SK-N-SH (cell line): ENCODE results near the gene PHLDB2. TPM values are rescaled to one million over a fixed set of nuclear protein-coding genes. Genes with fewer than 3 reads are reported as not detected.

ENCODE experiments used
- CTCF ChIA-PET: fragments of 300-600, 350-600 bp; formaldehyde crosslinking; extraction: SDS; loops from one replicate; lab custom pipeline; 2021; lab: Yijun Ruan, JAX
- POLR2A ChIA-PET: fragments of 350-600 bp; sonication (Branson Sonifier 250); formaldehyde crosslinking; extraction: SDS; loops from one replicate; lab custom pipeline; 2020; ENCODE audit warnings: antibody characterized with exemption, inconsistent platforms; lab: Yijun Ruan, JAX
- DNase-seq: peaks from one replicate; pipeline ENCODE4 v3.0.0; 2012
- H2AFZ ChIP-seq: fragments of 200-600 bp; sonication (generic); 2 replicates; pipeline ENCODE4 v1.8.1; 2016; ENCODE audit warnings: antibody characterized with exemption, mild to moderate bottlenecking, low read depth
- H3F3A ChIP-seq: fragments of 200-600 bp; sonication (generic); replicated peaks from 2 replicates; pipeline ENCODE3; 2016; ENCODE audit warnings: antibody characterized with exemption, mild to moderate bottlenecking; ENCODE audit not compliant: insufficient read depth
- H3K27ac ChIP-seq, 2 experiments: fragments of 200-500 bp in 1 of 2; fragments of 200-600 bp in 1 of 2; sonication (Bioruptor generic) in 1 of 2; sonication (generic), shearing (Covaris generic) in 1 of 2; 2 replicates each; pipeline versions ENCODE4 v1.5.1 to v1.6.1; 2014 to 2016; ENCODE audit warnings: low read depth in 2 of 2, inconsistent platforms in 1 of 2, low read length in 1 of 2, mild to moderate bottlenecking in 1 of 2, mixed read lengths in 1 of 2
- H3K27me3 ChIP-seq: fragments of 200-600 bp; sonication (generic), shearing (Covaris generic); 2 replicates; pipeline ENCODE4 v1.6.1; 2016; ENCODE audit warnings: mixed run types; ENCODE audit not compliant: insufficient read depth
- H3K36me3 ChIP-seq, 2 experiments: fragments of 200-500 bp in 1 of 2; fragments of 200-600 bp in 1 of 2; sonication (Bioruptor generic) in 1 of 2; sonication (generic) in 1 of 2; replicated peaks in 1 of 2; 2 replicates each; pipeline versions ENCODE3 to v1.5.1; 2014 to 2016; ENCODE audit warnings: low read length in 1 of 2, mild to moderate bottlenecking in 1 of 2; ENCODE audit not compliant: insufficient read depth in 2 of 2, control insufficient read depth in 1 of 2
- H3K4me1 ChIP-seq, 2 experiments: fragments of 200-500 bp in 1 of 2; fragments of 200-600 bp in 1 of 2; sonication (Bioruptor generic) in 1 of 2; sonication (generic), shearing (Covaris generic) in 1 of 2; 2 replicates each; pipeline versions ENCODE4 v1.5.1 to v1.6.1; 2014 to 2016; ENCODE audit warnings: low read depth in 1 of 2, low read length in 1 of 2, mixed run types in 1 of 2; ENCODE audit not compliant: insufficient read depth in 2 of 2, control insufficient read depth in 1 of 2
- H3K4me2 ChIP-seq: fragments of 200-600 bp; sonication (generic), shearing (Covaris generic); 2 replicates; pipeline ENCODE4 v1.6.1; 2017; ENCODE audit warnings: mixed run types
- H3K4me3 ChIP-seq, 2 experiments: fragments of 200-500 bp in 1 of 2; fragments of 200-600 bp in 1 of 2; sonication (Bioruptor generic) in 1 of 2; sonication (generic), shearing (Covaris generic) in 1 of 2; 2 replicates each; pipeline versions ENCODE4 v1.5.1 to v1.8.1; 2014 to 2016; ENCODE audit warnings: low read depth in 2 of 2, inconsistent platforms in 1 of 2, low read length in 1 of 2, mild to moderate bottlenecking in 1 of 2, mixed read lengths in 1 of 2, moderate library complexity in 1 of 2
- H3K79me2 ChIP-seq: fragments of 200-600 bp; sonication (generic); 2 replicates; pipeline ENCODE4 v1.8.1; 2017; ENCODE audit warnings: mild to moderate bottlenecking; ENCODE audit not compliant: insufficient read depth
- H3K9ac ChIP-seq: fragments of 200-600 bp; sonication (generic); 2 replicates; pipeline ENCODE4 v1.6.1; 2017; ENCODE audit warnings: mixed run types
- H3K9me2 ChIP-seq: fragments of 200-600 bp; sonication (generic); 2 replicates; pipeline ENCODE4 v1.6.1; 2017; ENCODE audit warnings: mixed run types
- H3K9me3 ChIP-seq: fragments of 200-600 bp; sonication (generic); 2 replicates; pipeline ENCODE4 v1.6.1; 2017; ENCODE audit warnings: mixed run types, mild to moderate bottlenecking, moderate library complexity
- H4K20me1 ChIP-seq: fragments of 200-600 bp; sonication (generic); 2 replicates; pipeline ENCODE4 v1.6.1; 2017; ENCODE audit warnings: mild to moderate bottlenecking, mixed run types; ENCODE audit not compliant: insufficient read depth
- CHD2 ChIP-seq: fragments of 150-350 bp; IDR thresholded peaks from 2 replicates; pipeline ENCODE4 v1.6.1; 2018; ENCODE audit warnings: low read length; ENCODE audit not compliant: partially characterized antibody
- ELF1 ChIP-seq: IDR thresholded peaks from 2 replicates; pipeline ENCODE4 v1.4.0; 2012
- EP300 ChIP-seq, 2 experiments: IDR thresholded peaks; 2 replicates each; pipeline versions ENCODE4 v1.4.0 to v1.6.1; 2012; ENCODE audit warnings: borderline replicate concordance in 1 of 2, low read depth in 1 of 2, low read length in 1 of 2
- EZH2phosphoT487 ChIP-seq: fragments of 200-600 bp; sonication (generic); IDR thresholded peaks from 2 replicates; pipeline ENCODE4 v1.6.1; 2017; ENCODE audit warnings: low read depth, mixed run types, mild to moderate bottlenecking, antibody characterized with exemption, moderate library complexity, borderline replicate concordance
- GABPA ChIP-seq: IDR thresholded peaks from 2 replicates; pipeline ENCODE4 v1.4.0; 2012; ENCODE audit warnings: low read depth, mild to moderate bottlenecking
- JUND ChIP-seq: IDR thresholded peaks from 2 replicates; pipeline ENCODE4 v1.4.0; 2012
- MEF2A ChIP-seq: IDR thresholded peaks from 2 replicates; pipeline ENCODE4 v1.4.0; 2012; ENCODE audit warnings: low read depth, borderline replicate concordance
- NRF1 ChIP-seq: IDR thresholded peaks from 2 replicates; pipeline ENCODE4 v1.6.1; 2012; ENCODE audit warnings: low read depth, mild to moderate bottlenecking, low read length
- POLR2AphosphoS5 ChIP-seq: IDR thresholded peaks from 2 replicates; pipeline ENCODE4 v1.6.1; 2012; ENCODE audit warnings: low read depth, low read length
- RAD21 ChIP-seq: IDR thresholded peaks from 2 replicates; pipeline ENCODE4 v1.6.1; 2012; ENCODE audit warnings: mild to moderate bottlenecking, low read length
- SIN3A ChIP-seq: IDR thresholded peaks from 2 replicates; pipeline ENCODE4 v1.6.1; 2012; ENCODE audit warnings: low read depth, mild to moderate bottlenecking, low read length, moderate library complexity, borderline replicate concordance
- SMC3 ChIP-seq: IDR thresholded peaks from 2 replicates; pipeline ENCODE4 v1.6.1; 2012; ENCODE audit warnings: low read depth, low read length, improper control_type of control experiment
- TCF12 ChIP-seq: IDR thresholded peaks from 2 replicates; pipeline ENCODE4 v1.4.0; 2012
- TEAD4 ChIP-seq: IDR thresholded peaks from 2 replicates; pipeline ENCODE4 v1.4.0; 2012; ENCODE audit warnings: mild to moderate bottlenecking, borderline replicate concordance; ENCODE audit not compliant: insufficient read depth
- YY1 ChIP-seq: IDR thresholded peaks from 2 replicates; pipeline ENCODE4 v1.4.0; 2012; ENCODE audit warnings: low read depth, mild to moderate bottlenecking
- WGBS: methylation state at CpG from one replicate; pipeline ENCODE4 v1.1.6; 2017; ENCODE audit warnings: low lambda C conversion rate; 5-methylcytosine and 5-hydroxymethylcytosine counted together
- polyA plus RNA-seq, 3 experiments: library from polyadenylated mRNA; depleted of rRNA; stranded (reverse); fragments of >200 nt; gene quantifications; 2 replicates each; pipeline ENCODE4 v1.2.3, GENCODE V29; 2012
- TF ChIP-seq, protein P1 (sequence below): IDR thresholded peaks from 2 replicates; pipeline ENCODE4; 2012
- TF ChIP-seq, protein P2 (sequence below): IDR thresholded peaks from 2 replicates; pipeline ENCODE4 v1.6.1; 2012; ENCODE audit warnings: mild to moderate bottlenecking, low read depth, low read length, moderate library complexity
- TF ChIP-seq, protein P3 (sequence below): IDR thresholded peaks from 2 replicates; pipeline ENCODE4 v1.4.0; 2012; ENCODE audit warnings: low read depth, borderline replicate concordance
- TF ChIP-seq, protein P4 (sequence below): fragments of 150-350 bp; IDR thresholded peaks from 2 replicates; pipeline ENCODE4 v1.6.1; 2016; ENCODE audit warnings: mild to moderate bottlenecking, low read depth, low read length
- TF ChIP-seq, protein P5 (sequence below): IDR thresholded peaks from 2 replicates; pipeline ENCODE4 v1.4.0; 2012; ENCODE audit warnings: low read depth

Gene PHLDB2
- polyA plus RNA-seq, 1 of the 3 experiments (the other 2 are of a cell fraction), result 18.0 TPM

DNA sequence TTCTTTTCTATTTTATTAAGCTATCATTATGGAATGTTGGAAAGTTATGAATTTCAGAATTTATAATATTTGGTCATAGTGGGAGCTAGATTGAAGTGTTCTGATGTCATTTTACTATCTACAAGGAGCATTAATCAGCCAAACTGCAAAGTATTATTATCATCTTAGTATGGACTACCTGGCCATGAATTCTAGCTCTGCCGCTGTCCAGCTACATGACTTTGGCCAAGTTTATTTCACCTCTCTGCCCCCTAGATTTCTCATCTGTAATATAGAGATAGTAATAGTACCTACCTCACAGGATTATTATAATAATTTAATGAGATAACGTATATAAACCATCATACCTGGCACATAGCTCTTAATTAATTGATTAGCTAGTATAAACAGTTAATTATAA lies 92.0 kb downstream of the PHLDB2 start:
- TF ChIP-seq SIN3A (no peak), SMC3 (no peak), TCF12 (no peak)
- TF ChIP-seq, protein P1, sequence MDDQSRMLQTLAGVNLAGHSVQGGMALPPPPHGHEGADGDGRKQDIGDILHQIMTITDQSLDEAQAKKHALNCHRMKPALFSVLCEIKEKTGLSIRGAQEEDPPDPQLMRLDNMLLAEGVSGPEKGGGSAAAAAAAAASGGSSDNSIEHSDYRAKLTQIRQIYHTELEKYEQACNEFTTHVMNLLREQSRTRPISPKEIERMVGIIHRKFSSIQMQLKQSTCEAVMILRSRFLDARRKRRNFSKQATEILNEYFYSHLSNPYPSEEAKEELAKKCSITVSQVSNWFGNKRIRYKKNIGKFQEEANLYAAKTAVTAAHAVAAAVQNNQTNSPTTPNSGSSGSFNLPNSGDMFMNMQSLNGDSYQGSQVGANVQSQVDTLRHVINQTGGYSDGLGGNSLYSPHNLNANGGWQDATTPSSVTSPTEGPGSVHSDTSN, result no peak
- TF ChIP-seq, protein P2, sequence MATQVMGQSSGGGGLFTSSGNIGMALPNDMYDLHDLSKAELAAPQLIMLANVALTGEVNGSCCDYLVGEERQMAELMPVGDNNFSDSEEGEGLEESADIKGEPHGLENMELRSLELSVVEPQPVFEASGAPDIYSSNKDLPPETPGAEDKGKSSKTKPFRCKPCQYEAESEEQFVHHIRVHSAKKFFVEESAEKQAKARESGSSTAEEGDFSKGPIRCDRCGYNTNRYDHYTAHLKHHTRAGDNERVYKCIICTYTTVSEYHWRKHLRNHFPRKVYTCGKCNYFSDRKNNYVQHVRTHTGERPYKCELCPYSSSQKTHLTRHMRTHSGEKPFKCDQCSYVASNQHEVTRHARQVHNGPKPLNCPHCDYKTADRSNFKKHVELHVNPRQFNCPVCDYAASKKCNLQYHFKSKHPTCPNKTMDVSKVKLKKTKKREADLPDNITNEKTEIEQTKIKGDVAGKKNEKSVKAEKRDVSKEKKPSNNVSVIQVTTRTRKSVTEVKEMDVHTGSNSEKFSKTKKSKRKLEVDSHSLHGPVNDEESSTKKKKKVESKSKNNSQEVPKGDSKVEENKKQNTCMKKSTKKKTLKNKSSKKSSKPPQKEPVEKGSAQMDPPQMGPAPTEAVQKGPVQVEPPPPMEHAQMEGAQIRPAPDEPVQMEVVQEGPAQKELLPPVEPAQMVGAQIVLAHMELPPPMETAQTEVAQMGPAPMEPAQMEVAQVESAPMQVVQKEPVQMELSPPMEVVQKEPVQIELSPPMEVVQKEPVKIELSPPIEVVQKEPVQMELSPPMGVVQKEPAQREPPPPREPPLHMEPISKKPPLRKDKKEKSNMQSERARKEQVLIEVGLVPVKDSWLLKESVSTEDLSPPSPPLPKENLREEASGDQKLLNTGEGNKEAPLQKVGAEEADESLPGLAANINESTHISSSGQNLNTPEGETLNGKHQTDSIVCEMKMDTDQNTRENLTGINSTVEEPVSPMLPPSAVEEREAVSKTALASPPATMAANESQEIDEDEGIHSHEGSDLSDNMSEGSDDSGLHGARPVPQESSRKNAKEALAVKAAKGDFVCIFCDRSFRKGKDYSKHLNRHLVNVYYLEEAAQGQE, result peak; percentile 63; the same call in 1 of the 2 replicates
- TF ChIP-seq, all 33 proteins: peak for 1
- peaks cover 27 to 65% of the 10 kb centered on the region in 2 experiments for H3K36me3 ChIP-seq
- no peak overlapping the region for H3K4me3 ChIP-seq
- H3K4me1 ChIP-seq, result peaks cover 9 to 18% of the 10 kb centered on the region in 2 experiments; a peak in 2 of 4 replicates
- no peak overlapping the region for H3K27ac ChIP-seq
- H3K27me3 ChIP-seq, result no peaks in the 10 kb centered on the region
- H3K79me2 ChIP-seq, result peaks cover 9% of the 10 kb centered on the region
- H3K4me2 ChIP-seq, result no peak overlapping the region
- no peaks in the 10 kb centered on the region for H3K9me3 ChIP-seq
- H3K9ac ChIP-seq, result no peak overlapping the region
- H4K20me1 ChIP-seq, result no peaks in the 10 kb centered on the region
- no peak for DNase-seq
- H2AFZ ChIP-seq, result no peak overlapping the region
- ChIA-PET POLR2A (no interaction called here), CTCF (interaction anchor here (0.9 to 2.5 kb wide), 4 partner anchors 17 to 236 kb away, joined by 3 to 10 read pairs (median 4); no protein-coding TSS in a partner anchor)
- no peaks in the 10 kb centered on the region for H3K9me2 ChIP-seq
- peaks cover 16% of the 10 kb centered on the region for H3F3A ChIP-seq
- 95% methylated on average over 2 of the region's 2 CpGs for WGBS

DNA sequence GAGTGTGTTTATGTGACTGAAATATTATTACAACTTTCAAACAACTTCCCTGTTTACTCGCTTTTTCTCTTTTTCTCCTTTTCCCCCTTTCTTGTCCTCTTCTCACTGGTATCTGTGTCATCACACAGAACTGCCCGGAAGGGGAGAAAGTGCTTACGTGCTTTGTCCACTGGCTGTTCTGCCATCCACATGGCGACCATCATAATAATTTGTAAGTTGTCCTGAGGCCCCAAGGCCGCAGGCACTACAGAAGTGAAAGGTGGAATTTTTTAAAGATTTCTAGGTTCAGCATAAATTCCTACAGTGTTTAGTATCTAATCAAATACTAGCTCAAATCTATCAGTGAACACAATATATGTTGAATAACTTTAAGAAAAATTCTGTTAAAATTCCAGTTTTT lies 93.0 kb downstream of the PHLDB2 start:
- peaks cover 9 to 14% of the 10 kb centered on the region in 2 experiments; a peak in 3 of 4 replicates for H3K4me1 ChIP-seq
- 96% methylated on average over 5 of the region's 5 CpGs for WGBS
- no peak for DNase-seq
- peaks cover 16% of the 10 kb centered on the region for H3F3A ChIP-seq
- no peaks in the 10 kb centered on the region for H3K27me3 ChIP-seq
- H3K9me2 ChIP-seq, result no peaks in the 10 kb centered on the region
- no peaks in the 10 kb centered on the region for H4K20me1 ChIP-seq
- no peaks in the 10 kb centered on the region for H3K9me3 ChIP-seq
- H3K4me3 ChIP-seq, result no peak overlapping the region
- POLR2A ChIA-PET, result no interaction called here
- no peak overlapping the region for H3K9ac ChIP-seq
- no peak overlapping the region for H3K27ac ChIP-seq
- no peak overlapping the region for H3K4me2 ChIP-seq
- H3K79me2 ChIP-seq, result peaks cover 9% of the 10 kb centered on the region
- no peak overlapping the region for H2AFZ ChIP-seq
- CTCF ChIA-PET, result no interaction called here
- peaks cover 29 to 75% of the 10 kb centered on the region in 2 experiments for H3K36me3 ChIP-seq
- TF ChIP-seq, protein P3, sequence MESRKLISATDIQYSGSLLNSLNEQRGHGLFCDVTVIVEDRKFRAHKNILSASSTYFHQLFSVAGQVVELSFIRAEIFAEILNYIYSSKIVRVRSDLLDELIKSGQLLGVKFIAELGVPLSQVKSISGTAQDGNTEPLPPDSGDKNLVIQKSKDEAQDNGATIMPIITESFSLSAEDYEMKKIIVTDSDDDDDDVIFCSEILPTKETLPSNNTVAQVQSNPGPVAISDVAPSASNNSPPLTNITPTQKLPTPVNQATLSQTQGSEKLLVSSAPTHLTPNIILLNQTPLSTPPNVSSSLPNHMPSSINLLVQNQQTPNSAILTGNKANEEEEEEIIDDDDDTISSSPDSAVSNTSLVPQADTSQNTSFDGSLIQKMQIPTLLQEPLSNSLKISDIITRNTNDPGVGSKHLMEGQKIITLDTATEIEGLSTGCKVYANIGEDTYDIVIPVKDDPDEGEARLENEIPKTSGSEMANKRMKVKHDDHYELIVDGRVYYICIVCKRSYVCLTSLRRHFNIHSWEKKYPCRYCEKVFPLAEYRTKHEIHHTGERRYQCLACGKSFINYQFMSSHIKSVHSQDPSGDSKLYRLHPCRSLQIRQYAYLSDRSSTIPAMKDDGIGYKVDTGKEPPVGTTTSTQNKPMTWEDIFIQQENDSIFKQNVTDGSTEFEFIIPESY, result no peak
- TF ChIP-seq, protein P4, sequence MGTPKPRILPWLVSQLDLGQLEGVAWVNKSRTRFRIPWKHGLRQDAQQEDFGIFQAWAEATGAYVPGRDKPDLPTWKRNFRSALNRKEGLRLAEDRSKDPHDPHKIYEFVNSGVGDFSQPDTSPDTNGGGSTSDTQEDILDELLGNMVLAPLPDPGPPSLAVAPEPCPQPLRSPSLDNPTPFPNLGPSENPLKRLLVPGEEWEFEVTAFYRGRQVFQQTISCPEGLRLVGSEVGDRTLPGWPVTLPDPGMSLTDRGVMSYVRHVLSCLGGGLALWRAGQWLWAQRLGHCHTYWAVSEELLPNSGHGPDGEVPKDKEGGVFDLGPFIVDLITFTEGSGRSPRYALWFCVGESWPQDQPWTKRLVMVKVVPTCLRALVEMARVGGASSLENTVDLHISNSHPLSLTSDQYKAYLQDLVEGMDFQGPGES, result no peak
- TF ChIP-seq MEF2A (no peak), RAD21 (no peak), ELF1 (no peak), NRF1 (no peak), EP300 (IDR thresholded peaks at IDR 0.05; ENCODE audit: borderline replicate concordance in 1 of 2, low read depth in 1 of 2, low read length in 1 of 2) (no peak), CHD2 (no peak), POLR2AphosphoS5 (no peak), JUND (no peak), YY1 (no peak), EZH2phosphoT487 (no peak), TEAD4 (no peak), GABPA (no peak)
- TF ChIP-seq, protein P5, sequence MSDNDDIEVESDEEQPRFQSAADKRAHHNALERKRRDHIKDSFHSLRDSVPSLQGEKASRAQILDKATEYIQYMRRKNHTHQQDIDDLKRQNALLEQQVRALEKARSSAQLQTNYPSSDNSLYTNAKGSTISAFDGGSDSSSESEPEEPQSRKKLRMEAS, result no peak
